GM18858 (cell line): Measurements from ENCODE around the gene FAM131B.

Source experiments
- ATAC-seq: cut with Tn5 transposase; IDR thresholded peaks from one replicate; pipeline ENCODE4 v1.9.1; 2021; ENCODE audit not compliant: unreplicated experiment

The FAM131B gene

GRCh38 chr7:143383642-143383957, 21.1 kb upstream of the FAM131B start:
- ATAC-seq: no peak

- ATAC-seq: no peak
Observed at GRCh38 chr7:143382791-143383641, 20.5 kb upstream of the FAM131B start.

DNA sequence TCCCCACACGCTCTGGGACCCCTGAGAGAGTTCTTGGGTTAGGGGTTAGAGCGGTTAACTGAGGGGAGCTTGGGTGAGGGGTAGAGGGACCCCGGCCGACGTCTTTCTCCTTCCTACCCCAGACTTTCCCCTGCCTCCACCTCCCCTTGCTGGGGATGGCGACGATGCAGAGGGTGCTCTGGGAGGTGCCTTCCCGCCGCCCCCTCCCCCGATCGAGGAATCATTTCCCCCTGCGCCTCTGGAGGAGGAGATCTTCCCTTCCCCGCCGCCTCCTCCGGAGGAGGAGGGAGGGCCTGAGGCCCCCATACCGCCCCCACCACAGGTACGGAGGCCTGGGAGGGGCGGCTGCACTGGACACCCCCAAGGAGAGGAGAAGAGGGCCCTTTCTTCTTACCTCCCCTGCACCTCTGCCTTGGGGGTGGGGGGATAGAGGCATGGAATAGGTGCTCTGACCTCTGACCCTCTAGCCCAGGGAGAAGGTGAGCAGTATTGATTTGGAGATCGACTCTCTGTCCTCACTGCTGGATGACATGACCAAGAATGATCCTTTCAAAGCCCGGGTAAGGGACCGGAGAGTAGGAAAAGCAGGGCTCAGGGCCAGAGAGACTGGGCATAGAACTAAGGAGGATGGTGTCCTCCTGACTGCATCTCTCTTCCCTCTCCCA, 19.7 kb upstream of the FAM131B start:
- ATAC-seq: no peak

GRCh38 chr7:143381427-143382125, 19.1 kb upstream of the FAM131B start:
- peak; percentile 18 for ATAC-seq

- peak; percentile 51 for ATAC-seq
Observed at GRCh38 chr7:143380646-143381426, 18.3 kb upstream of the FAM131B start, which contains the start of gene ZYX. Gene ZYX, plus strand, starts transcription at chr7:143381345. Its CDS starts 227 bp downstream, at chr7:143381572.

DNA sequence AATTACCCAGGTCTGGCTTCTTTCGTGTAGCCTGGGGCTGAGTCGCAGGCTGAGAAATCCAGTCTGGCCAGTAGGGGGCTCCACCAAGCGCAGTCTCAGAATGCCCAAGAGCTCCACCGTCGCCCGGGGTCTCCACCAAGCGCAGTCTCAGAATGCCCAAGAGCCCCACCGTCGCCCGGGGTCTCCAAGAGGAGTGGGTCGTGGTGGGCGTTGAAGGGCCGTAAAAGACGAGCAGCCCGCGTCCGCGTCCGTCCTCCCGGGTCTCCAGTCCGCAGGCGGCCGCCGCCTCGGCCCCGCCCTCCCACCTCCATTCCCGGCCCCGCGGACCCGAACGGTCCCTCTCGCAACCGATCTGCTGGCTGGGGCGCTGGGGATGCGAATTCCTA, 17.7 kb upstream of the FAM131B start:
- ATAC-seq: peak; percentile 41

GRCh38 chr7:143379611-143380259, 17.2 kb upstream of the FAM131B start:
- ATAC-seq: no peak

DNA sequence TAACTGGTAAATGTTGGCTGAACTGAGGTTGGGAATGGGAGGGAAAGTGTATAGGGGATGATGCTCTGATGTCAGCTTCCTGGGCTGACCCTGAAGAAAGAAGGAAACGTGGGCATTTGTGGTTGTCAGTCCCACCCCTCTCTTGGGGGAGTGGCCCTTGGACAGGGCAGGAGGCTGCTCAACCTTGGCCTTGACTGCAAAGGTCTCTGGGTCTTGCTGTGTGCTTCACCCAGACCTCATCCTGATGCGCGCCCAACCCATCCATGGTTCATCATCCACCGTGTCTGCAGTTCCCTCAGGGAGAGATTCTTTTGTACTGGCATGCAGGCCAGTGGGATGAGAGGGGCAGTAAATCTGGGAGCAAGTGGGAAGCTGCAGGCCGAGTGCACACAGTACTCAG, 13.9 kb upstream of the FAM131B start:
- no peak for ATAC-seq

GRCh38 chr7:143375298-143376034, 13.0 kb upstream of the FAM131B start:
- ATAC-seq: no peak

- ATAC-seq: no peak
Observed at GRCh38 chr7:143374561-143374960, 12.0 kb upstream of the FAM131B start.

DNA sequence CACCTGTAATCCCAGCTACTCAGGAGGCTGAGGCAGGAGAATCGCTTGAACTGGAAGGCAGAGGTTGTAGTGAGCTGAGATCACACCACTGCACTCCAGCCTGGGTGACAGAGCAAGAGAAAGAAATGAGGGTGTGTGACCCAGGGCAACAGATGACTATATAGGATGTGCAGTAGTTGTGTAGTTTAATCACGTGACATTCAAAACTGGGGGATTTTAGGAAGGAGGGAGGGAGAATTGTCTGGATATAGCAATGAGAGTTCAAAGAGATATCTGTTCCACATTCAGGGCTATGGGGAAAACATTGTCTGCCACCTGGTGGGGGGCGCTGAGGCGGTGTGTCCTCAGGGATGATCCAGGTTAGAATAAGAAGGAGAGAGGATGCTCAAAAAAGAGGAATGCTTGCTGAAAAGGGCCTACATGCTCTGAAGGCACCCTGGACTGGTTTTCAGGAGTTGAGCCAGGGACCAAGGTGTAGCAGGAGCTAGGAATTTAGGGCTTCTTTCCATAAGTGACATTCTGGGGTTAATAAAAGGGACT, 10.8 kb upstream of the FAM131B start:
- ATAC-seq: no peak

- ATAC-seq: no peak
Observed at GRCh38 chr7:143372070-143372469, 9.6 kb upstream of the FAM131B start.

- ATAC-seq: no peak
Observed at GRCh38 chr7:143369678-143370651, 7.5 kb upstream of the FAM131B start.

DNA sequence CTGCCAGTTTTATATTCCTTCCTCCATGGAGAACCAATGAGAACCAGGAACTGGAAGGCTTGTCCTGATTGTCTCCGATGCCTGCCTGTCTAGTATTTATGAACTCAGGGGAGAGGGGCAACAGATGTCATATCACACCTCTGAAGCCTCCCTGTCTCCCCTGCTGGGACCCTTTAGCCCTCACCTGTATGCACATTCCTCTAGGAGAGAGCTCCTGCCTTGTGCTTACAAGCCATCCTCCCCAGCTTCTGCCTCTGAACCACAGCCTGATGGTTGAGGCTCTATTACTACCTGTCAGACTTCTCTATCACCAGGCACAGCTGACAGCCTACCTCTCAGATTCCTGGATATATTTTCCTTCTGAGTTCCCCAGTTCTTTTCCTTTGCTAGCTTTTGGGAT, 5.9 kb upstream of the FAM131B start:
- no peak for ATAC-seq

DNA sequence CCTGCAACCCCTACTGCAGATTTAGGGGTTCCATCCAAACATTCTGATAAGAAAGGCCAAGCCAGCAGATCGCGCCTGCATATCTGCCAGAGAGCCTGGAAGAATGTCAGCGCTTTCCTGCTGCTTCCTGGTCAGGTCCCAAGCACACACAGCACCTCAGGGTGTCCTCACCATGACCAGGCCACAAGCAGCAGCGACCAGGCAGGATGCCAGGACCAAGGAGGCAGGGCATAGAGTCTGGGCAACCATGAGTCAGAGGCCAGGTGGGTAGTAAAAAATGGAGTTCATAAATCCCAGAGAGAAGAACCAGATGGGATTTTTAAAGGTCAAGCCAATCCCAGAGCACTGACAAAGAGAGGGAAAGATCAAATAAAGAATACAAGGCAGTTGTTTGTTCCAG, 5.5 kb upstream of the FAM131B start:
- ATAC-seq: no peak

GRCh38 chr7:143363016-143363937, 764 bp upstream of the FAM131B start:
- no peak for ATAC-seq

DNA sequence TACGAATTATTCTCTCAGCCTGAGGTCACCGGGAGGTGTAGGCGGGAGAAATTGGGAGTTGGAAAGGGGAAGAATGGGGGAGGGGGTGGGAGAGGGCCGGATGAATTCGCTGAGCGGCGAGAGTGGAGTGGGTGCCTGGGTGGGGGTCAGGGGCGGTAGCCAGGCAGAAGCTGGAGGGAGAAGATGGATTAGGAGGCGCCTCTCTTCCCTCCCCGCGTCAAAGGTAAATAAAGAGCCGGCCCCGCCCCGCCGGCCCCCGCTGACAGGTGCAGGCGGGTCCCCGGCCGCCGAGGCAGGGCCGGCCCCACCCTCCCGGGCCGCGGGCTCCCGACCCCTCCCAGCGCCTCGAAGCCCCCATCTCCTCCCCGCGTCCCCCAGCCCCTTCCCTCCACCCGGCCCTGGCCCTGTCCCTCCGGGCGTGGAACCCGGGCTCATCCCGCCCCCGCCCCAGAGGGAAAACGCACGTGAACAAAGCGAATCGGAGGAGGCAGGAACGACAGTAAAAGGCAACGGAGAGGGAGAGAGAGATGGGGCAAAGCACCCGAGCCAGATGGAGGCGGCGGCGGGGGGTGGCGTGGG, 872 bp downstream of the FAM131B start:
- ATAC-seq: no peak
